ENCODE data around the gene KRT6C.
"Not testable (repeated sequence)": the region's sequence is repeated elsewhere in the genome, so short reads cannot be mapped to it uniquely, and the experiment has no call there.

KRT6C gene

DNA sequence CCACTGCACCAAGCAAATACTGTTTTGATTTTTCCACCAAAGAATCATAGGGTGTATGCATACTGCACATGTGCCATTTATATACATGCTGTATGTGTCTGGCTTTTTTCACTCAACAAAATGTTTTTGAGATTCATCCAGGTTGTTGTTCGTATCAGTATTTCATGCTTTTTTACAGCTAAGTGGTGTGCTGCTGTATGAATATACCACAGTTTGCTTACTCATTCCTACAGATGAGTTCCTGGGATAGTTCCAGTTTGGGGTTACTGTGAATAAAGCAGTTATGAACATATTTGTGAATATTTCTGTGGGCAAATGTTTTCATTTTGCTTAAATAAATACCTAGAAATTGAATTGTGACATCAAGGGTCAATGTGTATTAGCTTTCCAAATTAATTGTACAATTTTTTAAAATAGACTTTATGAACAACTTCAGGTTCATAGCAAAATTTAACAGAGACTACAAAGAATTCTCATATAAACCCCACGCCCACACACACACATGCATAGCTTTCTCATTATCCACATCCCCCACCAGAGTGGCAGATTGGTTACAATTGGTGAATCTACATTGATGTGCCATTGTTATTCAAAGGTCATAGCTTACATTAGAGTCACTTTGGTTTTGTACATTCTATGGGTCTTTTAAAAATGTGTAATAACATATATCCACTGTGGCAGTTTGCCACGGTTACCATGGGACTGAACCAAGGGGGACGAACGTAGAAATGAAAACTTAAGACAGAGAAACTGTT lies 26.4 kb upstream of the KRT6C start:
- no peak for DNase-seq

DNA sequence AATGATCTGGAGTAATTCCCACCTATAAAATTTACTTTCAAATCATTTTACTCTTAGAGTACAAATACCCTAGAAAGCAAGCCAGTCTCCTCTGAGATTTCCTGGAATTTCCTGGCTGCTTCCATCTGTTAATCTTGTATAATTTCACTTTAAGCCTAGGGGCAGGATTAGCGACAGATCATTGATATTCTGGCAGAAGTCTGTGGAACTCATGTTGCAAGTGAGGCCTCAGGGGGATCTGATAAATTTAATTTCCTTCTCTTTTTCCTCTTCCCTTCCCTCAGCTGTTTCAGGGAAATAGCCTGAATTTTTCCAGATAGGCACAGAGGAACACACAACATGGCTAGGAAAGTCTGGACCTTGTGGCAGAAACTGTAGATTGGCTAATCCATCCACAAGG lies 25.3 kb upstream of the KRT6C start:
- DNase-seq, result no peak

DNA sequence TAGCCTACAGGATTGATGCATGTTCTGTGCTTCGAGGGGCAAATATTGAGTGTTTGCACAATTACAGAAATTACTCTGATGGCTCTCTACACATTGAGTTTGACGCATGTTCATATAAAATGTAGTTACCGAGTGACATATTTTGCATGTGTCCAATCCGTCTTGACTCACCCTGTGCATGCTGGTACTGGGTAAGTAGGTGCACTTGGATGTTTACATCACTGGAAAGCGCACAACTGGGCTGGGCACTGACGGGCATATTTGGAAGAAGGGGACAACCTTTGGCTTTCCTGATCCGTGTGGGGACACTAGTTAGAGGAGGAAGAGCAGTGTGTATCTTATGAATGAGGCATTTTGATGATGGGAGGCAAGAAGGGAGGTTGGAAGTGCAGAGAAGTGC lies 24.4 kb upstream of the KRT6C start:
- DNase-seq, result no peak

DNA sequence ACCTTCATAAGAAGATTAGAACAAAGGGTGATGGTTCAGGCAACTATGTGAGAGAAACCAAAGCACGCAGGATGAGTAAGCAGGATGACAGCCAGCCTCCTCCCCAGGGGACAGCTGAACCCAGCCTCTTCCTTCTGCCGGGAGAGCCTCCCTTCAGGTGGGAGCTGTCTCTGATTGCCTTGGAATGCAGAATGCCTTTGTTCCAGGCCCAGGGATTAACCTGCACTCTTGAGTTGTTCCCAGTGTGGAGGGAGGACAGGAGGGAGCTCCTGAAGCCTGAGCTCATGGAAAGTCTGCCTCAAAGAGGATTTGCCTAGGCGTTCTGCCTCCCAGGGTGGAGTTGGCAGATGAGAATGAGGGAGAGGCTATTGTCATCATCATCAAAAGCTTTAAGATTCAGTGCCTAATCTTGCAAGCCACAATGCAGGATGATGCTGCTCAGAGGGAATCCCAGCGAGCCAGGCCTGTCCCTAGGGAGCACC lies 23.0 kb upstream of the KRT6C start:
- DNase-seq, result no peak

DNA sequence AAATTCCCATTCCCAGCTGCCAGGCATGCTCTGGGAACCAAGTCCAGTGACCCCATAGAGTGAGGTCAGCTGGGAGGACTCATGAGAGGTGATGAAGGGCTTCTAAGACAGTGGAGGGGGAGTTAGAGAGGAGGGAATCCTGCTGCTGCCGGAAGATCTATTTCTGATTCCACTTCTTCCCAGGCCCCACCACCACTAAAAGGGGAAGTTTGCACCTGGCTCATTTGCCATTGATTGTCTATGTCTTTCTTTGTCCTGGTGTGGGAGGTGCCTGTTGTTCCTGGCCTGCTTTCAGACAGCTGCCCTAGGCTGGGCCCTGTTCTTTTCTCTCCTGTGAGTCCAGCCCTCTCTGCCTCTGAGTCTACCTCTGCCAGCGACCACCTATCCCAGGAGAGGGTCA lies 22.4 kb upstream of the KRT6C start:
- DNase-seq, result no peak

DNA sequence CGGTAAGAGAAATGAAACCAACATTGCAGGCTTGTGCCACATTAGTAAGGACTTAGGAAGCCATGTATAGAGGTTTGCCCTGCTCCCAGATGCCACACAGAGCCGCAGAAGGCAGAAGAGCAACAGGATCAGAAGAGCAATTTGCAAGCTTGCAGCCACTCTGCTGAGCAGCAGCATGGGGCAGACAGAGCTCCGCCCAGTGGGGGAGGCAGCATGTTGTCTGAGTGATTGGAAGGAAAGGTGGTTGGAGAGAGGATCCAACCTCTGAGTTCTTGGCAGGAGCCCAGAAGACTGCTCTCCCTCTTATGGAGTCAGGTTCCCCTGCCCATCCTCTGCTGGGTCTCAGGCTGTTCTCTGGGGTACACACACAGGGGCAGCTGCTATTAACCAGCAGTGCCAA lies 21.8 kb upstream of the KRT6C start:
- no peak for DNase-seq

DNA sequence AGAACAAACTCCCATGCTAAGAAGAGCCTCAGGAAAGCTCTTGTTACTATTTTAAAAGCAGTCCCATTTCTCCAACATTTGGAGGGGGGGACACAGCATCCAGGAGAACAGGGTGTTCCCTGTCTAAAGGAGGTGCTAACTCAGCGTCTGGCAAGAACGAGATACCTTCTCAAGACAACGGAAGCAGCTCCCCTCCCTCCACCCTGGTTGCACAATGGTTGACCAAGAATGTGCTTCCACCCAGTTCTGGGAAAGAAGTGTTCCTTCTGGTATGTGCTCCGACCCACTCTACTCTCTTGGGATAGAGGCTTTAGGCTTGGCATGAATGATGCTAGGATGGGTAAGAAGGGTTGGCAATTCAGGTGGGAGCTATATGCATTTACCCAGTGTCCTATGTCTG lies 20.9 kb upstream of the KRT6C start:
- no peak for DNase-seq

DNA sequence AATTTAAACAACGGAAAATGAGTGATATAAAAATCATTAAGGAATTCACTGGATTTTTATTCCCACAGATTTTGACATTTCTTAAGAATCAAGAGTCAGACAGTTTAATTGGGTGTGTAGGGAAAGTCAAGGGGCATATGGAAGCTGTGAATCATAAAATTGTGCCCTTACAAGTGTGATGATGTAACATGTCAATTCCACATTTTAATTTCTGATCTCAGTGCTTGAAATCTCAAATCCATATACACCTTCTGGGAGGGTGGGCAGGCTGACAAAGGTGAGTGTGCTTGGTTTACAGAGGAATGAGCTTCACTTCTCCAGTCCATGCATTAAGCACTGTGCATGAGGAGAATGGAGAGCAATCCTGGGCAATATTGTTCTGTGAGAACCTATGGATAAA lies 20.5 kb upstream of the KRT6C start:
- no peak for DNase-seq

DNA sequence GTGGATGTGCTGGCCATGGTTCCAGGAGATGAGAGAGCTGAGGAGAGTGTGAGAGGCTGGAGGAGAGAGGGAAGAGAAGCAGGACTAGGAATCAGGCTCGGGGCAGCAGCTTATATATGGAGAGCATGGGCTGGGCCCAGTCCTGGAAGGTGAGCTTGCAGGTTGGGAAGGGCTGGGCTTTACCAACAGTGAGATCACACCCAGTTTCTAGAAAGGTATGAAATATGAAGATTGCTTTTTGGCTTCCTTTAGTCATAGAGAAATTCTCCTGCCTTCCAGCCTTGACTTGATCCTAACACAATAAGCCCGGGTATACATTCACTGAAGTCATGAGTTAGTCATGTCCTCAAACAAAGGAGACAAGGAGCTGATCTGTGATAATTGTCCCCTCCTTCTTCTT lies 19.6 kb upstream of the KRT6C start, which contains the start of gene KRT6A:
TSS of gene KRT6A (minus strand) at position 86 of the 400 bp plus-strand sequence. CDS start at position 17, 69 bp downstream.
- no peak for DNase-seq

DNA sequence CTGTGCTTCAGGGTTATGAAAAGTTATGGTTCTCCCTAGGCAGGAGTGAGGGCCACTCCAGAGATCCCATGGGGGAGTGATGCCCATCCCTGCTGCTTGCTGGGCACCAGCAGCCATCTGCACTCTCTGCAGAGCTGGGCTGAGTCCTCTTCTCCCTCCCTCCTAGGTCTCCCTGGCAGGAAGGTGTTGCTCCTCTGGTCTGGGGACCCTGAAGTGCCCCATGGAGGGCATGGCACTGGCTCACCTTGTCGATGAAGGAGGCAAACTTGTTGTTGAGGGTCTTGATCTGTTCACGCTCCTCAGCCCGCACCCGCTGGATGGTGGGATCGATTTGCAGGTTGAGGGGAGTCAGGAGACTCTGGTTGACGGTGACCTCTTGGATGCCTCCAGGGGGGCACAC lies 18.8 kb upstream of the KRT6C start:
- DNase-seq, result not testable (repeated sequence)

DNA sequence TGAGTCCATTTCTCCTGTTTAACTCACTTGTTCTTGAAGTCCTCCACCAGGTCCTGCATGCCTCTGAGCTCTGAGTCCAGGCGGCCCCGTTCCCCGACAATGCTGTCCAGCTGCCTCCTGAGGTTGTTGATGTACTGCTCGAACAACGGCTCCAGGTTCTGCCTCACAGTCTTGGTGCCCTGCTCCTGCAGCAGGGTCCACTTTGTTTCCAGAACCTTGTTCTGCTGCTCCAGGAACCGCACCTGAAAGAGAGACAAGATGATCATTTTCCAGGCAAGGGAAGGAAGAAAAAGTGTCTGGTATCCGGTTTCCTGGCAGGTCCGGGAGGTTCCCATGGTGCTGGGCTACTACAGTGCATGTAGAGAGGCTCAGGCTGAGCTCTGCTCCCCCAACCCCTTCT lies 17.9 kb upstream of the KRT6C start:
- DNase-seq, result not testable (repeated sequence)

DNA sequence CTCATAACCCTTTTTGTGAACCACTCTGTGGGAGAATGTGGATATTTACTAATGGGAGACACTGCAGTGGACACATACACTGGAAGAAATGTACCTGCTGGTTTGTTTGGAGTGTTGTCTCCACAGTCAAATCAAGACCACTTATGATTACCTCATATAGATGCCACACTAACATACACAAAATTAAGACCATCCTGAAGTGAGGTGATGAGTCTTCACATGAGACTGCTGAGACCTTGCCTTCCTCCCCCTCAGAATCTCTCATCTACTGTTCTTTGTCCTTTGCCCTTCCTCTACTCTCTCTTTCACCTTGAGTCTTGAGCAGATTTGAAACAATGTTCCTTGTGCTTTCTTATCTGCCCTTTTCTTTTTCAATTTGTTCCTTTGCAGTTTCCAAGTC lies 15.1 kb upstream of the KRT6C start:
- DNase-seq, result no peak

DNA sequence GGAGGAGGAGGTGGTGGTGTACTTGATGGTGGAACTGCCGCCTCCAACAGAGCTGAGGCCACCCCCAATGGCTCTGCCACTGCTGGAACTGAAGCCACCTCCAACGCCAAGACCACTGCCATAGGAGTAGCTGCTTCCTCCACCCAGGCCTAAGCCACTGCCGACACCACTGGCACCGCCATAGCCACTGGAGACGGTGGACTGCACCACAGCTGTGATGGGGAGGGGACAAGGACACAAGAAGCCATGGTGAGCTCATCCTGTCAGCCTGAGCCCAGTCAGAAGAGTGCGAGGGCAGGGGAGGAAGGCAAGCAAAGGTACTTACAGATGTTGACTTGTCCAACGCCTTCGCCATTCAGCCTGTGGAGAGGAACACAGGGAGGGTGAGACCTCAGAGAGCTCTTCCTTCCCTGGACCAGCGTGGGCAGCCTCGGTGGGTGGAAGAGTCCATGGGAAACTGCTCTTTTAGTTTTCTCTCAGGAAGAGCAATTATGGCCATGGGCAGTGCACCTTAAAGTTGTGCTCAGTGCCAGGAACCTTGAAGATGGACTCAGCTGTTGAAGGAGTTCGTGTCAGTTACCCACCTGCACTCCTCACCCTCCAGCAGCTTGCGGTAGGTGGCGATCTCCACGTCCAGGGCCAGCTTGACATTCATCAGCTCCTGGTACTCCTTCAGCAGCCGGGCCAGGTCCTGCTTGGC lies 14.3 kb upstream of the KRT6C start:
- DNase-seq, result not testable (repeated sequence)

DNA sequence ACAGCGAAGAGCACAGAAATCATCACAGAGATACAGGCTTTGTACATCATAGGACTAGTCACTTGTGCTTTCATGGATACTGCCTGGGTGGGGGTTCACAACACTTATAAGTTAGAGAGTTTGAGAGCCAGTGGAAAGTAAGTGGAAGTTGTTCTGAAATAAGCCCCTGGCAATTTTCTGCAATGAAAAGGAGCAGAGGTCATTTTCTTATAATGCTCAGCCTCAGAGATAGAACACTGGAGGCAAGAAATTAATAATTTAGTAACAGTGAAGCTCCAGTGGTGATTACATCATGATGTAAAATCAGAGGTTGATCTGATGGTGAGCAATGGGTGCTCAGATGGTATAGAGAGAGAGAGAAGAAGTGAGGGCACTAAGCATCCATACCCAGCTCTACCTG lies 13.6 kb upstream of the KRT6C start:
- no peak for DNase-seq

DNA sequence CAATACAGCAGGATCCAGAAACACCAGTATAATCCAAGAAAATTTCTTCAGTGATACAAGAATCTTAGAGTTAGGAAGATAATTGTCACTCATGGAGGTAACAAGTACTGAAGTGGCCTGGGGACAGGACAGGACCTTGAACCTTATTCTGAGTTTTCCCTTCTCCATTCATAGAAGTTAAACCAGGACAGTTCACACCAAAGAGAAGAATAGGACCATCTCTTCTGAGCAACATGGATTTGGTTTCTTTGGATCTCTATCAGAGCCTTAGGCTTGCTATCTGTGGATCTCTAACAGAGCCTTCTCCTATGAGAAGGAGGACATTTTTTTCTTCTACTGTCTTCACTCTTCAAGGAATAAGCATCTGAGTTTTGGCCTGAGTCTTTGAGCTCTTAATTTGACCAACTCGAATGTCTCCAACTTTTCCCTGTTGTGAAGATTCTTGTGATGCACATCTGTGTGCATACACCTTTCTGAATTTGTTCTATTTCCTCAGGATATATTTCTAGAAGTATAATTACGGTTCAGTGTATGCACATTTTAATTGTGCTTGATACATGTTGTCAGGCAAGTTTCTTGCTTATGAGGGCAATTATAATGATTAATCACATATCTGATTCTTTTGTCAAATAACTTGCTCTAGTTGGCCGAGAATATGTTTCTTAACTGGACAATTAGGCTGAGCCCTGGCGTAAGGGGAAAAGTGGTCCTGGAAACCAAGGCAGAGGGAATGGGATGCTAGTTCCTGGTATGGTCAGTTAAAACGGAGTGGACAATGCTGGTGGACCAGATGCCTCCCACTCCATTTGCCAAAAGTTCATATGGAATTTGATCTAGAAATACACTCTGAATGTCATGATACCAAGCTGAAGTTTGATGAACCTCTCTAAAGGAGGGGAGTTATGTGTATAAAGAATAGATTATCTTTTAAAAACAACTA lies 12.8 kb upstream of the KRT6C start:
- no peak for DNase-seq

DNA sequence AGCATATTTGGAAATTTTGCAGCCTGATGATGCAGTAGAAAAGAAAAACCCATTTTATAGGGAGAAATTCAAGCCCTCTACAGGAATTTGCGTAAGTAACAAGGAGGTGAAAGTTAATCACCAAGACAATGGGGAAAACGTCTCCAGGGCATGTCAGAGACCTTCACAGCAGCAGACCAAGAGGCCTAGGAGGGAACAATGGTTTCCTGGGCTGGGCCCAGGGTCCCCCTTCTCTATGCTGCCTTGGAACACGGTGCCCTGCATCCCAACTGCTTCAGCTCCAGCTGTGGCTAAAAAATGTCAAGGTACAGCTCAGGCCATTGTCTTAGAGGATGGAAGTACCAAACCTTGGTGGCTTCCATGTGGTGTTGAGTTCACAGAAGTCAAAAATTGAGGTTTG lies 6.5 kb upstream of the KRT6C start:
- DNase-seq, result no peak

DNA sequence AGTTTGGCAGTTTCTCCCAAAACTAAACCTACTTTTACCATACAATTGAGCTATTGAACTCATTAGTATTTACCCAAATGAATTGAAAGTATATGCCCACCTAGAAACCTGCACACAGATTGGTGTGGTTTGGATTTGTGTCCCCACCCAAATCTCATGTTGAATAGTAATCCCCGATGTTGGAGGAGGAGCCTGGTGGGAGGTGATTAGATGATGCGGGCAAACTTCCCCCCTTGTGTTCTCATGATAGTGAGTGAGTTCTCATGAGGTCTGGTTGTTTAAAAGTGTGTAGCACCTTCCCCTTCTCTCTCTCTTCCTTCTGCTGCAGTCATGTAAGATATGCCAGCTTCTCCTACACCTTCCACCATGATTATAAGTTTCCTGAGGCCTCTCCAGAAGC lies 4.0 kb upstream of the KRT6C start:
- no peak for DNase-seq

DNA sequence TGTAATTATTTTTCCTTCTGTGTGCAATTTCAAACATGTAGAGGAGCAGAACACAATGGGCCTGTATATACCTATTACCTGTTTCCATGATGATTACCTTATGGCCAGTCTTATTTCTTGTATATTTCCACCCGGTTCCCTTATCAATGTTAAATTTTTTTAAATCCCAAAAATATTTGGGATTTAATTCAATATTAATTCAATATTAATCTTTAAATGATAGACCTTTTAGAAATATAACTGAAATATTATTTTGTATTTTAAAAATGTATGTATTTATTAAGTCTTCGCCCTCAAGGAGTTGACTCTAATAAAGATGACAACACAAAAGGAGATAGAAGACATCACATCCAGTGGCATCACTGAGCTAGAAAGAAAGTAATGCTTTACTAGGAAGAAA lies 607 bp upstream of the KRT6C start:
- no peak for DNase-seq

DNA sequence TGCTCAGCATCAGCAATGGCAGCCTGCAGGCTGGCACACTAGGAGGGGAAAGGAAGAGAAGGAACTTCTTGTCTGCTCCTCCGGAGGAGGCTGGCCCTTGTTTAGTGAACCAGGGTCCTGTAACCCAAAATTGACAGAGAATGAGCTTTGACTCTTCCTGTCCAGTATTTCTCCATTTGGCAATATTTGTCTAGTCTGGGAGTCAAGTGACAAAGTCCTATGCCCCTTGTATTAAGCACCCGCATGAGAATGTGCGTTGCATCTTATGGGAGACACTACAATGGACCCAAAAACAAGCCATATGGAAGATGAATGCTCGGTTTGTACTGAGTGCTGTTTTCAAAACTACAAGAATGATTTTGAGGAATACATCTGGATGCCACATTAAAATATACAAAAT lies 3.8 kb downstream of the KRT6C start:
- no peak for DNase-seq

DNA sequence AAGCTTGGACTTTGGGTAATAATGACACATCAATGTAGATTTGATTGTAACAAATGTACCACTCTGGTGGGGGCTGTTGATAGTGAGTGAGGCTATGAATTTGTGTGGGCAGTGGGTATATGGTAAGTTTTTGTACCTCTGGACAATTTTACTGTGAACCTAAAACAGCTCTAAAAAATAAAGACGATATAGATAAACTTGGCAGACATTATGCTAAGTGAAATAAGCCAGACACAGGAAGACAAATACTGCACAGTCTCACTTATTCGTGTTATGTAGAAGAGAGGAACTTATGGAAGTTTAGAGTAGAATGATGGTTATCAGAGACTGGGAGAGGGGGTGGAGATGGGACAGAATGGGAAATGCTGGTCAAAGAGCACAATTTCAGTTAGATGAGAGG lies 8.7 kb downstream of the KRT6C start:
- no peak for DNase-seq

DNA sequence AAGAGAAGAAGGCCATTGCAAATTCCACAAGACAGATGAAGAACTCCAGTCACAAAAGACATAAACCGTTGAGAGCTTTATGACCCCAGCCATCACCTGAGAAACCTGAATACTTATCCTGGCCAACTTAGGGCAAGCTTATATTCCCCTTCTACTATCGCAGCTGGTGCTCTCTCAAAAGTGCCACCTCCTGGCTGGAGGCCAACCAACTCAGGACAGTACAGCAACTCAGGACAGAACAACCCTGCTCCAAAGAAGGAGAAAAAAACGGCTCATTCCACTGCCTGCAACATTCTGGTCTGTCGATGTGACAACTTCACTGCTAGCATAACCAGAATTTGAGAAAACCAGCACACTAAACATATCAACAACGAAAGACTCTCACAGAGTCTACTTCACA lies 11.9 kb downstream of the KRT6C start:
- no peak for DNase-seq

DNA sequence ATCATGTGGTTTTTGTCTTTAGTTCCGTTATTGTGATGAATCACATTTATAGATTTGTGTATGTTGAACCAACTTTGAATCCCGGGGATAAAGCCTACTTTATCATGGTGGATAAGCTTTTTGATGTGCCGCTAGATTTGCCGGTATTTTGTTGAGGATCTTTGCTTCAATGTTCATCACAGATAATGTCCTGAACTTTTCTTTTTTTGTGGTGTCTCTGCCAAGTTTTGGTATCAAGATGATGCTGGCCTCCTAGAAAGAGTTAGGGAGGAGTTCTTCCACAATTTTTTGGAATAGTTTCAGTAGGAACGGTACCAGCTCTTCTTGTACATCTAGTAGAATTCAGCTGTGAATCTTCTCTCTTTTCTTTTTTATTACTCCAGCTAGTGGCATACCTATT lies 14.7 kb downstream of the KRT6C start:
- DNase-seq, result no peak

DNA sequence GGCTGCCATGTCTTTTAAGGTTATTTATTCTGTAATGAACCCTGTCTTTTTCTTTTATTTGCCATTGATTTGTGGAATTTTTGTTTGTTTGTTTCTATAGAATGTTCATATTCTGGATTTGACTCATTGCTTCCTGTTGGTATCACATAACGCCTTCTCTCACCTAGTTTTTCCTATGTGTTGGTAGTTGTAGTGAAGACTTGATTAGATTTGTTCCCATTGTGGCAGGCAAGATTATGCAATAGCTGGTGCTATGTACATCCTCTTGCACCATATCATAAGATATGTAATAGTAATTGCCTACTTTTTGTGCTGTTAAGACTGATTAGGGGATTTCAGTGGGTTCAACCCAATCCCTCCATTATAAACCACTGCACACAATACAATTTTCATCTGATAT lies 17.8 kb downstream of the KRT6C start:
- no peak for DNase-seq
